GM21423 (cell line): ENCODE data around the gene PLCD1.
"Not testable (repeated sequence)": the region's sequence is repeated elsewhere in the genome, so short reads cannot be mapped to it uniquely, and the experiment has no call there.

Experiments
- ATAC-seq: cut with Tn5 transposase; IDR thresholded peaks from one replicate; pipeline ENCODE4 v1.9.1; 2021; ENCODE audit warnings: mild to moderate bottlenecking, moderate library complexity; ENCODE audit not compliant: unreplicated experiment

Gene PLCD1

GRCh38 chr3:38029400-38030125 lies at the start of gene PLCD1:
Gene PLCD1, minus strand, starts transcription at chr3:38029642. Its CDS starts 103 bp downstream, at chr3:38029539.
- ATAC-seq, result no peak

GRCh38 chr3:38077073-38077472 lies 47.6 kb upstream of the PLCD1 start:
- not testable (repeated sequence) for ATAC-seq

GRCh38 chr3:38070013-38070412 lies 40.6 kb upstream of the PLCD1 start:
- ATAC-seq, result no peak

- no peak for ATAC-seq
Measured at GRCh38 chr3:38067508-38068233, 38.2 kb upstream of the PLCD1 start.

GRCh38 chr3:38064453-38064852 lies 35.0 kb upstream of the PLCD1 start:
- ATAC-seq, result not testable (repeated sequence)

GRCh38 chr3:38062809-38063208 lies 33.4 kb upstream of the PLCD1 start:
- no peak for ATAC-seq

- ATAC-seq, result no peak
Measured at GRCh38 chr3:38059591-38059990, 30.1 kb upstream of the PLCD1 start.

- ATAC-seq, result no peak
Measured at GRCh38 chr3:38059148-38059547, 29.7 kb upstream of the PLCD1 start.

GRCh38 chr3:38054499-38055001 lies 25.1 kb upstream of the PLCD1 start:
- ATAC-seq, result no peak

GRCh38 chr3:38053813-38054498 lies 24.5 kb upstream of the PLCD1 start:
- ATAC-seq, result not testable (repeated sequence)

GRCh38 chr3:38053286-38053685 lies 23.8 kb upstream of the PLCD1 start:
- ATAC-seq, result not testable (repeated sequence)

- no peak for ATAC-seq
Measured at GRCh38 chr3:38051131-38051530, 21.7 kb upstream of the PLCD1 start.

GRCh38 chr3:38049358-38050126 lies 20.1 kb upstream of the PLCD1 start:
- ATAC-seq, result no peak

- no peak for ATAC-seq
Measured at GRCh38 chr3:38047896-38048295, 18.5 kb upstream of the PLCD1 start.

- ATAC-seq, result no peak
Measured at GRCh38 chr3:38046821-38047220, 17.4 kb upstream of the PLCD1 start.

GRCh38 chr3:38046027-38046426 lies 16.6 kb upstream of the PLCD1 start:
- no peak for ATAC-seq

GRCh38 chr3:38043486-38043885 lies 14.0 kb upstream of the PLCD1 start:
- no peak for ATAC-seq

- ATAC-seq, result no peak
Measured at GRCh38 chr3:38040401-38040800, 11.0 kb upstream of the PLCD1 start.

- ATAC-seq, result peak; percentile 71
Measured at GRCh38 chr3:38039899-38040261, 10.4 kb upstream of the PLCD1 start.

GRCh38 chr3:38039101-38039898 lies 9.9 kb upstream of the PLCD1 start, which contains the start of gene DLEC1:
Gene DLEC1, plus strand, starts transcription at chr3:38039208. Its CDS starts 18 bp downstream, at chr3:38039226.
- peak; percentile 80 for ATAC-seq
